ENCODE results near the gene UQCR10. TPM values are rescaled to one million over a fixed set of nuclear protein-coding genes. Genes with fewer than 3 reads are reported as not detected.

Gene UQCR10
- total RNA-seq, 1 experiment from 2014 or later, result 119 TPM

DNA sequence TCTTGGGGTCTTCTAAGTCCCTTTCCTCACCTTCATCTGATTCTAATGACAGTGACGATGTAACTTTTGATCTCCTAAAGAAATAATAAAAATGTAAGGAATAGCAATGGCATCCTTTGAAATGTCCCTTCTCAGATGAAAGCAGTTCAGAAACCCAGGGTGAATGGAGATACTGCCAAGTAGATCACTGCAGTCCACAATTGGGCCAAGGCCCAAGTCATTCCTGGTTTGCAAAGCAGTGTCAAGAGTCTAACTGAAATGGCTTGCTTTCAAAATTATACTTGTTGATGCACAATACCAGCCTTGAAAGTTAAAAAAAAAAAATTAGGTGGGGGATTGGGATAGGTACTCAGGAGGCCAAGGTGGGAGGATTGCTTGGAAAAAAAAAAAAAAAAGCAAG is 50.6 kb downstream of the UQCR10 start:
- no TSS peak for BruUV-seq (replicated peaks)
- RAD21 ChIA-PET (ENCODE audit: low non-redundant PET in 1 of 2, low total read pairs in 2 of 2, uncharacterized antibody in 2 of 2, unreplicated experiment in 2 of 2), result no interaction called here
- CTCF ChIA-PET, result no interaction called here

More for the DNA sequence above, 50.6 kb downstream of the UQCR10 start:
- H4K20me1 ChIP-seq (ENCODE audit: insufficient read depth), result peaks cover 3% of the 10 kb centered on the region; the same call in 1 of the 2 replicates
- H3K27ac ChIP-seq (ENCODE audit: low read depth, low read length), result no peak overlapping the region
- no peak overlapping the region for H3K4me2 ChIP-seq (ENCODE audit: low read length)
- H3K79me2 ChIP-seq (ENCODE audit: insufficient read depth, low read length), result no peaks in the 10 kb centered on the region
- no peaks in the 10 kb centered on the region for H3K9me3 ChIP-seq (ENCODE audit: control insufficient read depth in 1 of 2, insufficient read depth in 1 of 2, low read depth in 1 of 2, low read length in 2 of 2)
- peaks cover 0 to 26% of the 10 kb centered on the region in 2 experiments; a peak in 2 of 4 replicates for H3K4me1 ChIP-seq (ENCODE audit: control insufficient read depth in 1 of 2, insufficient read depth in 2 of 2, low read length in 2 of 2)
- TF ChIP-seq JUND (IDR thresholded peaks at IDR 0.05) (no peak), RAD21 (IDR thresholded peaks at IDR 0.05; ENCODE audit: low read depth) (no peak), POLR2AphosphoS5 (IDR thresholded peaks at IDR 0.05; ENCODE audit: low read depth, low read length) (no peak), ZFX (IDR thresholded peaks at IDR 0.05) (no peak), SIN3A (IDR thresholded peaks at IDR 0.05; ENCODE audit: low read depth) (no peak), EZH2 (IDR thresholded peaks at IDR 0.05) (no peak), TCF7L2 (IDR thresholded peaks at IDR 0.05; ENCODE audit: borderline replicate concordance, extremely low read depth, insufficient read depth, insufficient read length) (no peak), CTCF (IDR thresholded peaks at IDR 0.05 in 2 of 3, conservative IDR thresholded peaks at IDR 0.05 in 1 of 3; ENCODE audit: borderline replicate concordance in 1 of 3, insufficient read depth in 1 of 3, low read depth in 2 of 3, low read length in 2 of 3) (no peak), EGR1 (IDR thresholded peaks at IDR 0.05; ENCODE audit: low read depth) (no peak), FOSL1 (IDR thresholded peaks at IDR 0.05; ENCODE audit: low read depth) (no peak), CBX3 (IDR thresholded peaks at IDR 0.05; ENCODE audit: low read depth) (no peak), CEBPB (IDR thresholded peaks at IDR 0.05; ENCODE audit: low read depth) (no peak)
- TF ChIP-seq, protein P1, sequence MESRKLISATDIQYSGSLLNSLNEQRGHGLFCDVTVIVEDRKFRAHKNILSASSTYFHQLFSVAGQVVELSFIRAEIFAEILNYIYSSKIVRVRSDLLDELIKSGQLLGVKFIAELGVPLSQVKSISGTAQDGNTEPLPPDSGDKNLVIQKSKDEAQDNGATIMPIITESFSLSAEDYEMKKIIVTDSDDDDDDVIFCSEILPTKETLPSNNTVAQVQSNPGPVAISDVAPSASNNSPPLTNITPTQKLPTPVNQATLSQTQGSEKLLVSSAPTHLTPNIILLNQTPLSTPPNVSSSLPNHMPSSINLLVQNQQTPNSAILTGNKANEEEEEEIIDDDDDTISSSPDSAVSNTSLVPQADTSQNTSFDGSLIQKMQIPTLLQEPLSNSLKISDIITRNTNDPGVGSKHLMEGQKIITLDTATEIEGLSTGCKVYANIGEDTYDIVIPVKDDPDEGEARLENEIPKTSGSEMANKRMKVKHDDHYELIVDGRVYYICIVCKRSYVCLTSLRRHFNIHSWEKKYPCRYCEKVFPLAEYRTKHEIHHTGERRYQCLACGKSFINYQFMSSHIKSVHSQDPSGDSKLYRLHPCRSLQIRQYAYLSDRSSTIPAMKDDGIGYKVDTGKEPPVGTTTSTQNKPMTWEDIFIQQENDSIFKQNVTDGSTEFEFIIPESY (IDR thresholded peaks at IDR 0.05; ENCODE audit: extremely low read depth, insufficient replicate concordance, low read length), result no peak
- no peak for DNase-seq (ENCODE audit: low read depth, low spot score)
- no peak overlapping the region for H3K4me3 ChIP-seq (replicated peaks in 1 of 2; ENCODE audit: low read depth in 1 of 2, low read length in 2 of 2)
- no peaks in the 10 kb centered on the region for H3K9me2 ChIP-seq (ENCODE audit: insufficient read depth)
- ATAC-seq, result no peak
- intact Hi-C loops (cut with micrococcal nuclease), result no loop called here
- H2AFZ ChIP-seq (ENCODE audit: low read depth, low read length, poor library complexity, severe bottlenecking), result no peak overlapping the region
- H3K27me3 ChIP-seq (ENCODE audit: insufficient read depth, low read length), result no peaks in the 10 kb centered on the region
- no peak overlapping the region for H3K9ac ChIP-seq (ENCODE audit: low read length)
- POLR2A ChIA-PET, result interaction anchor here (0.7 kb wide), 1 partner anchor 44 kb away, joined by 3 read pairs; no protein-coding TSS in a partner anchor
- peaks cover 14 to 40% of the 10 kb centered on the region in 2 experiments for H3K36me3 ChIP-seq (ENCODE audit: control insufficient read depth in 1 of 2, insufficient read depth in 2 of 2, low read length in 2 of 2)

Measured in HCT116 (cell line).